Neural crest cell (in vitro differentiated cells): ENCODE measurements around the gene GIGYF1. TPM values are rescaled to one million over a fixed set of nuclear protein-coding genes. Genes with fewer than 3 reads are reported as not detected.

Experiments
- DNase-seq: peaks from one replicate; pipeline ENCODE4 v3.0.0; 2021; ENCODE audit warnings: low read depth, mixed read lengths, low spot score
- H3K27ac Mint-ChIP-seq: one replicate; pipeline ENCODE4 v1.8.0; 2021; ENCODE audit warnings: mild to moderate bottlenecking, mixed read lengths; ENCODE audit not compliant: unreplicated experiment
- H3K27me3 Mint-ChIP-seq: 2 replicates; pipeline ENCODE4 v1.8.0; 2021; ENCODE audit warnings: low read depth, mild to moderate bottlenecking, mixed read lengths
- H3K36me3 Mint-ChIP-seq: 2 replicates; pipeline ENCODE4 v1.8.0; 2021; ENCODE audit warnings: low read depth, mild to moderate bottlenecking, mixed read lengths
- H3K4me1 Mint-ChIP-seq: 2 replicates; pipeline ENCODE4 v1.8.0; 2021; ENCODE audit warnings: mixed read lengths
- H3K4me3 Mint-ChIP-seq: one replicate; pipeline ENCODE4 v1.8.0; 2021; ENCODE audit warnings: mild to moderate bottlenecking, mixed read lengths
- H3K9me3 Mint-ChIP-seq: 2 replicates; pipeline ENCODE4 v1.8.0; 2021; ENCODE audit warnings: mixed read lengths
- CTCF ChIP-seq: fragments of 200-600 bp; sonication (generic); conservative IDR thresholded peaks from 2 replicates; pipeline ENCODE4 v1.5.0; 2021; ENCODE audit warnings: antibody characterized with exemption, mild to moderate bottlenecking
- total RNA-seq: library from RNA; stranded (reverse); gene quantifications from 2 replicates; pipeline ENCODE4 v1.2.1, GENCODE V29; 2021

GIGYF1 gene
- total RNA-seq, 1 donor from 2014 or later = 82.9 TPM

- no peak for TF ChIP-seq CTCF
These were observed 20.7 kb upstream of the GIGYF1 start for GRCh38 chr7:100714725-100715124.

GRCh38 chr7:100711369-100711768, 17.3 kb upstream of the GIGYF1 start:
- DNase-seq = no peak
- peaks cover 14% of the 10 kb centered on the region for H3K4me1 Mint-ChIP-seq
- no peak for TF ChIP-seq CTCF
- H3K36me3 Mint-ChIP-seq = peaks cover 6% of the 10 kb centered on the region
- no peaks in the 10 kb centered on the region for H3K9me3 Mint-ChIP-seq
- H3K4me3 Mint-ChIP-seq = peak overlapping the region; percentile 49
- H3K27ac Mint-ChIP-seq = no peak overlapping the region
- H3K27me3 Mint-ChIP-seq = peaks cover 5% of the 10 kb centered on the region

More at GRCh38 chr7:100714725-100715124, 20.7 kb upstream of the GIGYF1 start:
- Mint-ChIP-seq H3K9me3 (peaks cover 9% of the 10 kb centered on the region), H3K36me3 (peaks cover 11% of the 10 kb centered on the region), H3K27me3 (peaks cover 28% of the 10 kb centered on the region), H3K4me1 (no peaks in the 10 kb centered on the region), H3K4me3 (no peak overlapping the region), H3K27ac (no peak overlapping the region)
- DNase-seq = no peak

GRCh38 chr7:100710452-100710851, 16.4 kb upstream of the GIGYF1 start:
- H3K36me3 Mint-ChIP-seq = peaks cover 6% of the 10 kb centered on the region
- H3K4me1 Mint-ChIP-seq = peaks cover 14% of the 10 kb centered on the region
- H3K9me3 Mint-ChIP-seq = no peaks in the 10 kb centered on the region
- DNase-seq = no peak
- no peak for TF ChIP-seq CTCF
- peaks cover 3% of the 10 kb centered on the region for H3K27me3 Mint-ChIP-seq
- H3K27ac Mint-ChIP-seq = no peak overlapping the region
- H3K4me3 Mint-ChIP-seq = no peak overlapping the region

- peaks cover 6% of the 10 kb centered on the region for H3K36me3 Mint-ChIP-seq
- H3K27ac Mint-ChIP-seq = no peak overlapping the region
- TF ChIP-seq CTCF = no peak
- DNase-seq = no peak
- H3K4me1 Mint-ChIP-seq = peaks cover 14% of the 10 kb centered on the region
- H3K9me3 Mint-ChIP-seq = no peaks in the 10 kb centered on the region
- peak overlapping the region; percentile 72 for H3K4me3 Mint-ChIP-seq
- no peaks in the 10 kb centered on the region for H3K27me3 Mint-ChIP-seq
These were observed 14.3 kb upstream of the GIGYF1 start for GRCh38 chr7:100708395-100708794.

GRCh38 chr7:100706672-100707311, 12.7 kb upstream of the GIGYF1 start:
- peak overlapping the region; percentile 96 for H3K4me3 Mint-ChIP-seq
- peaks cover 14% of the 10 kb centered on the region for H3K4me1 Mint-ChIP-seq
- no peaks in the 10 kb centered on the region for H3K9me3 Mint-ChIP-seq
- no peak for TF ChIP-seq CTCF
- peaks cover 3% of the 10 kb centered on the region for H3K36me3 Mint-ChIP-seq
- H3K27me3 Mint-ChIP-seq = peaks cover 5% of the 10 kb centered on the region
- peak overlapping the region; percentile 95 for H3K27ac Mint-ChIP-seq
- no peak for DNase-seq
